Body of pancreas (tissue), 4 donors: ENCODE data around the gene RANBP17. TPM values are rescaled to one million over a fixed set of nuclear protein-coding genes. Genes with fewer than 3 reads are reported as not detected.

Source experiments
- ATAC-seq: fragments of 150-250 bp; one replicate; pipeline ENCODE4 v1.9.1; 2016
- DNase-seq, 4 donors: peaks; one replicate each; pipeline ENCODE4 v3.0.0-alpha.2; 2019
- H3K27ac ChIP-seq, 4 donors: fragments of 200-600 bp; sonication (generic); 1 replicate in 3 of 4; 2 replicates in 1 of 4; pipeline versions ENCODE4 v1.5.1 to v1.6.1; 2016 to 2019; ENCODE audit warnings: mild to moderate bottlenecking in 1 of 4, mixed read lengths in 1 of 4, moderate library complexity in 1 of 4
- H3K27me3 ChIP-seq, 2 donors: fragments of 200-600 bp; sonication (generic); one replicate each; pipeline ENCODE4 v1.6.0; 2016; ENCODE audit warnings: mild to moderate bottlenecking in 1 of 2
- H3K36me3 ChIP-seq, 2 donors: fragments of 200-600 bp; sonication (generic); replicated peaks in 1 of 2; 2 replicates each; pipeline ENCODE4 v1.5.1; 2016; ENCODE audit warnings: low read depth in 2 of 2; ENCODE audit not compliant: insufficient read depth in 1 of 2
- H3K4me1 ChIP-seq: fragments of 200-600 bp; sonication (generic); one replicate; pipeline ENCODE4 v1.6.0; 2016
- H3K4me3 ChIP-seq, 2 donors: fragments of 200-600 bp; sonication (generic); 1 replicate in 1 of 2; 2 replicates in 1 of 2; pipeline ENCODE4 v1.5.1; 2016 to 2019
- H3K9me3 ChIP-seq, 3 donors: fragments of 200-600 bp; sonication (generic); 1 replicate in 2 of 3; 2 replicates in 1 of 3; pipeline ENCODE4 v1.5.1; 2016
- CTCF ChIP-seq, 7 experiments: fragments of 450-650 bp in 4 of 7; fragments of 200-600 bp in 3 of 7; sonication (generic) in 3 of 7; IDR thresholded peaks; one replicate each; pipeline ENCODE4 v1.5.1; 2016 to 2019; ENCODE audit warnings: antibody characterized with exemption in 7 of 7
- POLR2A ChIP-seq, 3 donors: fragments of 450-650 bp; IDR thresholded peaks; one replicate each; pipeline ENCODE4 v1.6.1; 2016; ENCODE audit warnings: antibody characterized with exemption in 3 of 3, mild to moderate bottlenecking in 2 of 3
- WGBS, 2 donors: methylation state at CpG; one replicate each; pipeline ENCODE4 v1.1.5; 2017; 5-methylcytosine and 5-hydroxymethylcytosine counted together
- intact Hi-C: fragments of 100-400 bp; cut with DNase I; formaldehyde crosslinking; loops from one replicate; pipeline ENCODE4 v1.15.1; 2023
- total RNA-seq, 2 donors: library from RNA; depleted of rRNA; stranded (reverse); fragments of >200 nt; gene quantifications; one replicate each; pipeline ENCODE4 v1.1.0, GENCODE V29; 2016

The RANBP17 gene
- total RNA-seq, 2 donors from 2014 or later = 6.6 to 9.1 TPM

GRCh38 chr5:171081319-171081718 lies 219.5 kb downstream of the RANBP17 start:
- H3K27me3 ChIP-seq = no peaks in the 10 kb centered on the region
- TF ChIP-seq POLR2A (IDR thresholded peaks at IDR 0.05) = no peak
- TF ChIP-seq CTCF (IDR thresholded peaks at IDR 0.05) = no peak
- DNase-seq = no peak
- no peak overlapping the region for H3K4me3 ChIP-seq
- no peak for ATAC-seq
- H3K36me3 ChIP-seq = no peaks in the 10 kb centered on the region
- peaks cover 15% of the 10 kb centered on the region for H3K4me1 ChIP-seq
- WGBS, 2 donors = 7 to 9% methylated on average over 1 of the region's 1 CpG
- no peaks in the 10 kb centered on the region for H3K9me3 ChIP-seq
- no peak overlapping the region for H3K27ac ChIP-seq
- intact Hi-C loops = no loop called here

- intact Hi-C loops = no loop called here
- Histone ChIP-seq H3K4me3 (no peak overlapping the region), H3K27ac (no peak overlapping the region), H3K27me3 (no peaks in the 10 kb centered on the region), H3K4me1 (no peaks in the 10 kb centered on the region), H3K9me3 (no peaks in the 10 kb centered on the region), H3K36me3 (no peaks in the 10 kb centered on the region)
- WGBS, 2 donors = 83% methylated on average over 2 of the region's 2 CpGs
- no peak for ATAC-seq
- TF ChIP-seq POLR2A (IDR thresholded peaks at IDR 0.05) (no peak), CTCF (IDR thresholded peaks at IDR 0.05) (no peak)
- no peak for DNase-seq
Observed at GRCh38 chr5:171092194-171092593, 230.4 kb downstream of the RANBP17 start.

GRCh38 chr5:171093598-171093997 lies 231.8 kb downstream of the RANBP17 start:
- Histone ChIP-seq H3K36me3 (no peaks in the 10 kb centered on the region), H3K27ac (no peak overlapping the region), H3K9me3 (peaks cover 0 to 2% (median 0%) of the 10 kb centered on the region in 3 donors), H3K27me3 (no peaks in the 10 kb centered on the region), H3K4me3 (no peak overlapping the region), H3K4me1 (no peaks in the 10 kb centered on the region)
- DNase-seq (no peak), ATAC-seq (no peak)
- TF ChIP-seq CTCF (IDR thresholded peaks at IDR 0.05) = no peak
- TF ChIP-seq POLR2A (IDR thresholded peaks at IDR 0.05) = no peak
- intact Hi-C loops = no loop called here

- intact Hi-C loops = no loop called here
- H3K9me3 ChIP-seq = peaks cover 0 to 5% (median 0%) of the 10 kb centered on the region in 3 donors
- H3K27me3 ChIP-seq = no peaks in the 10 kb centered on the region
- no peaks in the 10 kb centered on the region for H3K36me3 ChIP-seq
- DNase-seq (no peak), ATAC-seq (no peak)
- 76 to 86% methylated on average over 3 of the region's 3 CpGs for WGBS, 2 donors
- H3K27ac ChIP-seq = no peak overlapping the region
- no peaks in the 10 kb centered on the region for H3K4me1 ChIP-seq
- TF ChIP-seq CTCF (IDR thresholded peaks at IDR 0.05) (no peak), POLR2A (IDR thresholded peaks at IDR 0.05) (no peak)
- no peak overlapping the region for H3K4me3 ChIP-seq
Observed at GRCh38 chr5:171094356-171094755, 232.5 kb downstream of the RANBP17 start.

GRCh38 chr5:171102877-171103610 lies 241.2 kb downstream of the RANBP17 start:
- DNase-seq = no peak
- no peak overlapping the region for H3K27ac ChIP-seq
- no peaks in the 10 kb centered on the region for H3K27me3 ChIP-seq
- peaks cover 0 to 5% (median 0%) of the 10 kb centered on the region in 3 donors for H3K9me3 ChIP-seq
- no peak for ATAC-seq
- WGBS, 2 donors = 70 to 73% methylated on average over 9 to 11 of the region's 11 CpGs
- H3K4me1 ChIP-seq = no peaks in the 10 kb centered on the region
- H3K36me3 ChIP-seq = no peaks in the 10 kb centered on the region
- intact Hi-C loops = no loop called here
- no peak for TF ChIP-seq CTCF (IDR thresholded peaks at IDR 0.05)
- no peak for TF ChIP-seq POLR2A (IDR thresholded peaks at IDR 0.05)
- no peak overlapping the region for H3K4me3 ChIP-seq
